COR-L47 (cell line): Measurements from ENCODE around the gene STAB1.

Experiments used
- DNase-seq: peaks from one replicate; lab custom pipeline; 2025; lab: John Stamatoyannopoulos, UW

The STAB1 gene

GRCh38 chr3:52458031-52458760 lies 36.9 kb upstream of the STAB1 start:
- DNase-seq, result no peak

DNA sequence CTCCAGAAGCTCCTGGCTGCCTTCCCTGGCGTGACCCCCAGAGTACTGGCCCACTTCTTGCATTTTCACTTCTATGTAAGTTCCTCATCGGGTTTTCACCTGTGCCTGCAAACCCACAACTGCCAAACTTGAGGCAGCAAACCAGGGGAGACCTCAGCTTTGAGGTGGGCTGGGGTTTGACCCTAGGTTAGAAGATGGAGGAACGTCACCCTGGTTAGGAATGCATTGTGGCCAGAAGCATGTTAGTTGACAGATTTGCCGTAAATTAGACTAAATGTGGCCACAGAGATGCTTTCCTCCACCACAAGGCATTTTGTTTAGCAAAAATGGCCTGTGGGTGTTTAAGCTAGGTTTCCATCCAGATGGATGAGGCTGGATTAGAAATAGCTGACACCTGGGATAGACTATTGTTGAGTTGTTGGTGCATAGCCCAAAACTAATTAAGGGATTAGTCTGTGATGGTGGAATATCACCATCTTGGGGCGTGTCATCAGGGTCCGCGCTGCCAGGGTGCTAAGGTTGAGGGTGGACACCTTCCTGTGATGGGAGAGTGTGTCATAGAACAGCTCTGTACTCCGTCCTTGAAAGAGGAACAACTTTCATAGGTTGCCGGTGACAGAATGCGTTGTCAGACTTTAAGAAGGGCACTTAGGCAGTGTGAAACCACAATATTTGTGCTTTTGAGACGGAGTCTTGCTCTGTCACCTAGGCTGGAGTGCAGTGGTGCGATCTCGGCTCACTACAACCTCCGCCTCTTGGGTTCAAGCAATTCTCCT lies 36.2 kb upstream of the STAB1 start:
- no peak for DNase-seq

DNA sequence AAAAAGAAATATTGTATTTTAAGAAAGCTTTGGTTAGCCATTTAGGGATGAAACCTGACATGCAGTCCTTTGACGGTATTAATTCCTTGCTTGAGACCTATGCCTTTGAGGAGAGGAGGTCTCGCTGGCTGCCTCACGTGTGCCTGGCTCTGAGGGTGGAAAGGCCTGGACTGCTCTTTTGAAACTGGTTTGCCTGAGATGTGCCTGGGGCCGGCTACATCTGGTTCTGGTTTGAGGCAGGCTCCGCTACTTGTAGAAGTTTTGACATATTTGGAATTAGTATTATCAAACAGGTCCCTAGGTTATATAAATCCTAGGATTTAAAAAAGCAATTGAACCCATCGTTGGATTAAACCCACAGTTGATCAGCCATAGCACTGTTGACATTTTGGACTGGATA lies 33.3 kb upstream of the STAB1 start:
- DNase-seq, result no peak

DNA sequence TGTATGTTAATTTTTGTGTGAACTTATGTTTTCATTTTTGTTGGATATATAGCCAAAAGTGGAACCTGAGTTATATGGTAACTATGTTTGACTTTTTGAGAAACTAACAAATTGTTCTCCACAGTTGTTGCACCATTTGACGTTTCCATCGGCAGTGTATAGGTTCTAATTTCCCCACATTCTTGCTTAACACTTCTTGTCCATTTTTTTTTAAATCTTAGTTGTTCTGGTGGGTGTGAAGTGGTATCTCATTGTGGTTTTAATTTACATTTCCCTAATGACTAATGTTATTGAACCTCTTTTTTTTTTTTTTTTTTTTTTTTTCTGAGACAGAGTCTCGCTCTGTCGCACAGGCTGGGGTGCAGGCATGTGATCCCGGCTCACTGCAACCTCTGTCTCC lies 31.7 kb upstream of the STAB1 start:
- DNase-seq, result no peak

GRCh38 chr3:52468336-52468735 lies 26.8 kb upstream of the STAB1 start:
- no peak for DNase-seq

- no peak for DNase-seq
Measured at GRCh38 chr3:52469001-52469400, 26.1 kb upstream of the STAB1 start.

GRCh38 chr3:52470920-52471319 lies 24.2 kb upstream of the STAB1 start:
- no peak for DNase-seq

GRCh38 chr3:52471371-52472238 lies 23.5 kb upstream of the STAB1 start:
- DNase-seq, result no peak

- no peak for DNase-seq
Measured at GRCh38 chr3:52472239-52473000, 22.7 kb upstream of the STAB1 start.

GRCh38 chr3:52473026-52473425 lies 22.1 kb upstream of the STAB1 start:
- DNase-seq, result no peak

DNA sequence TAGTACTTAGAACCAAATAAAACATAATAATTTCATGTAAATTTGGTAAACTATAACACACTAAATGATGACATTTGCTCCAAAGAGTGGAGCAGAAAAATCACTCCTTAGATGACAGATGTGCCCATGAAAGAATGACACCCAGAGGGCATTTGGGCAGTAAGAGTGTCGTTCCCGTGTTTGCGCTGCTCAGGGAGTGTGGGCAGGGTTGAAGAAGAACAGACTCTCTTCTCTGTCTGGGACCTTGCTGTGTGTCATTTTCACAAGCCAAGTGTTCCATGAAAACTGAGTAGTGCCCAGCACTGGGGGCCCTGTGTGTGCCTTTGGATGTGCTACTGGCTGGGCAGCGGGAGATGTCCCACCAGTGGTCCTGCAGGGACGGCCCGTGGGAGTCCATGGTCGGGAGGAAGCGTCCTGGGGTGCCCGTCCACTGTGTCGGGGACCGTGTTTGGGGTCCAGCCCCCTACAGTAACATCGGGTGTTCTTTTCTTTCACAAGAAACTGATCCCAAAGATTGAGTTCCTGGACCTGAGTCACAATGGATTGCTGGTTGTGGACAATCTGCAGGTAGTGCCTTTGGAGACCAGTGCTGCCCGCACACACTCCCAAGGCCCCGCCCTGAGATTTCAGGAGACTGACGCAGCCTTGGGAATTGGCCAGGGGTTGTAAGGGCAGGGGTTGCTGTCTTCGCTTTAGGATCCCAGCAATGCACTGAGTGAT lies 17.9 kb upstream of the STAB1 start:
- DNase-seq, result no peak

- DNase-seq, result no peak
Measured at GRCh38 chr3:52477796-52478095, 17.4 kb upstream of the STAB1 start.

DNA sequence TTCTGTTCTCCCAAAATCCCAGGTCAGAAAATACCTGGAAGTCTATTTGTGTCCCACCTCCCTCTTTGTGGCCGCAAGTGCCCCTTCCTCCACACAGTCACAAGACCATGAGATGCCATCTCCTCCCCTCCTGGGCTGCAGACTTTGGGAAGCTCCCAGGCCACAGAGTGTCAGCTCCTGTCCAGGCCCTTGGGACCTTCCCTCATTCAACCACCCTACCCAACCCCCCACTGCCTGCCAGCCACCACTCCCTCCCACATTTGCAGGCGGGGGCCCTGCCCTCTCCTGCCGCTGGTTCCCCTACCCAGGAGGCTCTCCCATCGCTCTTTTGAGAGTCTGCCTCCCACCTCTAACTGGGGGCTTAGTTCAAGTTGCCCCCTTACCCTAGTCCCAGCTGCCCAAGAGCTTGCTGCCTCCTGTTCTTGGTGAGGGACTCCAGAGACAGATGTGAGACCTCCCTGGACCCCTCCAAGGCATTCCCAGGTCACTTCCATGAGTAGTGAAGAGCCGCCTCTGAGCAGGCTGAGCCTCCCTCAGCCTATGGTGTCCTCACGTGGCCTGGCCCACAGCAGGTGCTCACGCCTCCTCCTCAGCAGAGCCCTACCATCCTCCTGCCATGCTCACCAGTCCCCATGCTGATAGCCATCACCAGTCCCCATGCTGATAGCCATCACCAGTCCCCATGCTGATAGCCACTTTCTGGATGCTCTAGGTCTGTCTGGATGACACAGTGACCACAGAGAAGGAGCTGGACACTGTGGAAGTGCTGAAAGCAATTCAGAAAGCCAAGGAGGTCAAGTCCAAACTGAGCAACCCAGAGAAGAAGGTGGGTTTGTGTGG lies 15.9 kb upstream of the STAB1 start:
- no peak for DNase-seq

GRCh38 chr3:52479877-52480575 lies 15.1 kb upstream of the STAB1 start:
- DNase-seq, result no peak

DNA sequence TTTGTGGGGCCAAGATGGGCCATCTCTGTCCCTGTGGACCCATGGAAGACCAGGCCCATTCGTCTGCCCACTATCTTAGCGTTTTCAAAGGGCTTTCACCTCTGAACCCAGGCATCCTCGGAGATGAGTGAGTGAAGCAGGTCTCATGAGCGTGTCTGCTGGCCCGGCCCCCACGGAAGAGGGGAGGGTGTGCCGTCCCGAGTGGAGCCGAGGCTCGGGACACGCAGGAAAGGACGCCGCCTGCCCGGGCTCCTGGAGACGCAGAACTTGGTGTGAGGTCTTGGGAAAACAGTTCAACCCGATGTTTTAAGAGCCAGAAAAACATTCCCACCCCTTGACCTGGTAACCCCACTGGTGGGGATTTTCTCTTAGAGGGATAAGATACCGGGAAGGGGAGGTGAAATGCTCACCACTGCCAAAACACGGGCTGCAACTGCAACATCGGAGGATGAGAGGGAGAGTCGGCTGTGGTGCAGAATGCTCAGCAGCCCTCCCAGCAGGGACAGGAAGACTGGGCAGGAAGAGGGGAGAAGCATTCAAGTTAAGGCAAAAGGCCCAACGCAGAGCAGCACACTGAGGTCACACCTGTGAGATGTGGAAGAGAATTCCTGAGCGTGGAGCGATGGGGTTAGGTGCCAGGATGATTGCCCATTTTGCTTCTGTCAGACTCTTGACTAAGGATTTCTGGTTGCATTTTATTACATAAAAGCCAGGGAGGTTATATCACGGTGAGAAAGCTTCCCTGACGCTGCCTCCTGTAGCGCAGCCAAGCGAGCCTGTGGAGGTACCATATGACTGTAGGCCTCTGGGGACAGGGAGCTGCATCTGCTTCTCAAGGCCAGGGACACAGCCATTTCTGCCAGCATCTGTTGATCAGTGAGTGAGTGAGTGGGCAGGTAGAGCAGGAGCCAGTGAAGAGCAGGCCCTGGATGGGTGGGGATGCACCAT lies 14.1 kb upstream of the STAB1 start:
- no peak for DNase-seq

DNA sequence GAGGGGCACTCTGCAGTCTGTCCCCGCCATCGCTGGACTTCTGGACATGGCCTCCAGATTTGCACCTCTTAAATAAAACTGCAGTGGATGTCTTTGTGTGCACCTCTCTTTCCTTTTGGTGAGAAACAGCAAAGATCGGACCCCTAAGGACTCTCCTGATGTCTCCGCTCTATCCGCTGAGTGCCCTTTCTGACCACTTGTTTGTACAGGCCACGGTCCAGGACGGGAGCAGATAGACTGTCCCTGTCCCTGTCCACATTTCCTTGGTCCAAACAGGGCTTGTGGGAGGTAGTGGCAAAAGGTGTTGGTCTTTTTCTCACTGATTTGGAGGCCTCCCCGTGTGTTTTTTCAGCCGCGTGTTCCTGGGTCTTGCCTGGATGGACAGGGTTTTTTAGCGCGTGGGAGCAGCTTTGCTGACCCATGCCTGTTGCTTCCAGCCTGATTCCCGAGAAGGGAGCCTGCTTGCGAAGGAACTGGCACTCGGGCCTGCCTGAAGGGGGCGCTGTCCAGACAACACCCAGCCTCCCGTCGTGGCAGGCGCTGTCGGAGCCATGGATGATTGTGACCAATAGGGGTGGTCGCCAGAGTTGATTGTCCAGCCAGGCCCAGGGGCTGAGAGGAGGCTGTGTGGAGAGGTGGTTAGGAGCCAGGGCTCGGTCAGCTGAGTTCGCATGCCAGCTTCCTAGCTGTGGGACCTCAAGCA lies 13.2 kb upstream of the STAB1 start:
- DNase-seq, result no peak

GRCh38 chr3:52483081-52483480 lies 12.1 kb upstream of the STAB1 start:
- no peak for DNase-seq
